Natural killer cell (primary cell): ENCODE measurements around the gene LGR6. TPM values are rescaled to one million over a fixed set of nuclear protein-coding genes. Genes with fewer than 3 reads are reported as not detected.

ENCODE experiments used
- ATAC-seq, 3 donors: fragments of 150-1000 bp in 2 of 3; fragments of 200-7000 bp in 1 of 3; cut with Tn5 transposase; 1 replicate in 1 of 3; 2 replicates in 2 of 3; pipeline ENCODE4 v1.10.0; 2021; ENCODE audit warnings: mild to moderate bottlenecking in 2 of 3, moderate library complexity in 2 of 3
- DNase-seq, 2 donors: peaks; one replicate each; pipeline versions ENCODE4 v3.0.0 to v3.0.0-alpha.2; 2013 to 2021; ENCODE audit warnings: mixed read lengths in 1 of 2
- H3K27ac ChIP-seq: one replicate; pipeline ENCODE4 v1.5.1; 2013; ENCODE audit warnings: mild to moderate bottlenecking, low read length
- H3K27me3 ChIP-seq: one replicate; pipeline ENCODE4 v1.6.1; 2013; ENCODE audit warnings: low read length; ENCODE audit not compliant: control insufficient read depth, insufficient read depth
- H3K36me3 ChIP-seq: one replicate; pipeline ENCODE4 v1.6.1; 2013; ENCODE audit warnings: low read length; ENCODE audit not compliant: control insufficient read depth, insufficient read depth
- H3K4me1 ChIP-seq: one replicate; pipeline ENCODE4 v1.6.1; 2013; ENCODE audit warnings: low read length; ENCODE audit not compliant: control insufficient read depth, insufficient read depth
- H3K4me3 ChIP-seq: one replicate; pipeline ENCODE4 v1.5.1; 2013; ENCODE audit warnings: low read length
- H3K9me3 ChIP-seq: one replicate; pipeline ENCODE4 v1.6.1; 2013; ENCODE audit warnings: low read length; ENCODE audit not compliant: control insufficient read depth, insufficient read depth
- H3K27ac Mint-ChIP-seq, 2 donors: one replicate each; pipeline ENCODE4 v1.8.0; 2022; ENCODE audit warnings: mild to moderate bottlenecking in 2 of 2, mixed read lengths in 2 of 2, moderate library complexity in 1 of 2
- H3K27me3 Mint-ChIP-seq, 2 donors: one replicate each; pipeline ENCODE4 v1.8.0; 2022; ENCODE audit warnings: low read depth in 2 of 2, mixed read lengths in 2 of 2
- H3K36me3 Mint-ChIP-seq: one replicate; pipeline ENCODE4 v1.8.0; 2022; ENCODE audit warnings: mixed read lengths
- H3K4me1 Mint-ChIP-seq, 2 donors: one replicate each; pipeline ENCODE4 v1.8.0; 2022; ENCODE audit warnings: mixed read lengths in 2 of 2
- H3K4me3 Mint-ChIP-seq: one replicate; pipeline ENCODE4 v1.8.0; 2022; ENCODE audit warnings: mild to moderate bottlenecking, moderate library complexity, mixed read lengths
- H3K9me3 Mint-ChIP-seq, 2 donors: one replicate each; pipeline ENCODE4 v1.8.0; 2022; ENCODE audit warnings: mixed read lengths in 2 of 2
- WGBS: methylation state at CpG from one replicate; pipeline ENCODE4 v1.1.7; 2013; ENCODE audit warnings: missing lambda C conversion rate; ENCODE audit not compliant: insufficient coverage; 5-methylcytosine and 5-hydroxymethylcytosine counted together
- intact Hi-C: fragments of 100-400 bp; cut with micrococcal nuclease; formaldehyde crosslinking; loops from one replicate; pipeline ENCODE4 v1.14.2; 2022
- total RNA-seq, 4 donors: library from RNA; stranded (reverse); fragments of 120-200 nt in 1 of 4; gene quantifications; one replicate each; pipeline versions ENCODE4 v1.2.3 to v1.2.4, GENCODE V29; 2013 to 2022
- TF ChIP-seq, protein P1 (sequence below): fragments of 200-600 bp; IDR thresholded peaks from one replicate; pipeline ENCODE4 v1.8.0; 2022; ENCODE audit warnings: antibody characterized with exemption

Gene LGR6
- total RNA-seq, 3 donors from 2014 or later (not counting 1 experiment from before 2014, with no cell fraction given) = 58.3 to 65.2 (median 60.9) TPM

DNA sequence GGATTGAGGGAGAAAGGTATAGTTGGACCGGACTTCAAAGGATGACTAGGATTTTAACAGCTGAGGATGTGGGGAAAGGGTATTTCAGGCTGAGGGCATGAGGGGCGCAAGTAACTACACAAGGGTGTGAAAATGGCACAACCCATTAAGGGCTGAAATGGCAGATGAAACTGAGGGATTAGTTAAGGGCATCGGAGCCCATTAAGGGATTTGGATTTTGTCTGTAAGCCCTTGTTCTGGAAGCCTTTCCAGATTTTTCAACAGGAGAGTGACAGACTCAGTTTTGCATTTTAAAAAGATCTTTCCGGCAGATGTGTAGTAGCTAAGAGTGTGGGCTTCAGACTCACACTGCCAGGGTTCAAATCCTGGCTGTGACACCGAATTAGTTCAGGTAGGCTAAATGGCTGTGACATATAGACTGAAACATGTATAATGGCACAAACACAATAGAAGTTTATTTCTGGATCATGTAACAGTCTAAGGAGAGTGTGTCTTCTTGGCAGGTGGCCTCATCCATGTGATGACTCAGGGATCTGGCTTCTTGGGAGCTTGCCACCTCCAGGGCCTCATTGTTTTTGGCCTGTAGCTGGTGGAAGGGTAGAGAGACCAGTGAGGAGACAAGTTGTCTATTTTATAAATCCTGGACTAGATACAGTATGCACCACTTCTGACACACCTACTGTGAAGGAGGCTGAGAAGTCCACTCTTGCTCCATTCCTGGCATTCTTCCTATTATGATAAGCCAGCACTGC lies 98.5 kb downstream of the LGR6 start:
- no peaks in the 10 kb centered on the region for H3K27me3 Mint-ChIP-seq
- peaks cover 21 to 22% of the 10 kb centered on the region in 2 donors for H3K4me1 Mint-ChIP-seq
- Histone ChIP-seq H3K4me1 (peaks cover 16% of the 10 kb centered on the region), H3K27ac (no peak overlapping the region), H3K9me3 (no peaks in the 10 kb centered on the region), H3K36me3 (no peaks in the 10 kb centered on the region), H3K4me3 (no peak overlapping the region), H3K27me3 (no peaks in the 10 kb centered on the region)
- ATAC-seq (no peak), DNase-seq (no peak)
- WGBS = 93% methylated on average over 5 of the region's 5 CpGs
- H3K36me3 Mint-ChIP-seq = no peaks in the 10 kb centered on the region
- H3K4me3 Mint-ChIP-seq = no peak overlapping the region
- H3K9me3 Mint-ChIP-seq = no peaks in the 10 kb centered on the region
- TF ChIP-seq, protein P1, sequence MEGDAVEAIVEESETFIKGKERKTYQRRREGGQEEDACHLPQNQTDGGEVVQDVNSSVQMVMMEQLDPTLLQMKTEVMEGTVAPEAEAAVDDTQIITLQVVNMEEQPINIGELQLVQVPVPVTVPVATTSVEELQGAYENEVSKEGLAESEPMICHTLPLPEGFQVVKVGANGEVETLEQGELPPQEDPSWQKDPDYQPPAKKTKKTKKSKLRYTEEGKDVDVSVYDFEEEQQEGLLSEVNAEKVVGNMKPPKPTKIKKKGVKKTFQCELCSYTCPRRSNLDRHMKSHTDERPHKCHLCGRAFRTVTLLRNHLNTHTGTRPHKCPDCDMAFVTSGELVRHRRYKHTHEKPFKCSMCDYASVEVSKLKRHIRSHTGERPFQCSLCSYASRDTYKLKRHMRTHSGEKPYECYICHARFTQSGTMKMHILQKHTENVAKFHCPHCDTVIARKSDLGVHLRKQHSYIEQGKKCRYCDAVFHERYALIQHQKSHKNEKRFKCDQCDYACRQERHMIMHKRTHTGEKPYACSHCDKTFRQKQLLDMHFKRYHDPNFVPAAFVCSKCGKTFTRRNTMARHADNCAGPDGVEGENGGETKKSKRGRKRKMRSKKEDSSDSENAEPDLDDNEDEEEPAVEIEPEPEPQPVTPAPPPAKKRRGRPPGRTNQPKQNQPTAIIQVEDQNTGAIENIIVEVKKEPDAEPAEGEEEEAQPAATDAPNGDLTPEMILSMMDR = no peak
- H3K27ac Mint-ChIP-seq = peak overlapping the region; percentile 64 to 91
- intact Hi-C loops = no loop called here

DNA sequence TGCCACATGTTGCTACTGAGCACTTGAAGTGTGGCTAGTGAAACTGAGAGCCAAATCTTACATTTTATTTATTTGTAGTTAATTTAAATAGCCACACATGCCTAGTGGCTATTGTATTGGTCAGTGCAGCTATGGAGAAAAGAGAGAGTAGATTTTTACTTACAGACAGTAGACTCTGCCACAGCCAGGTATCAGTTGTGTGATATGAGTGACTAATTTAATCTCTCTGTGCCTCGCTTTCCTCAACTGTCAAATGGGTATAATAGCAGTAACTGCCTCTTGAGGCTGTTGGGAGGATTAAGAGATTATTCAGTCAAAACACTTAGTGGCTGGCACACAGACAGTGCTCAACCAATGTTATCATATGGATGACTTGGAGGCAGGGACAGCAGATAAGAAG lies 99.2 kb downstream of the LGR6 start:
- Histone ChIP-seq H3K4me1 (peaks cover 16% of the 10 kb centered on the region), H3K36me3 (no peaks in the 10 kb centered on the region), H3K27me3 (no peaks in the 10 kb centered on the region), H3K27ac (no peak overlapping the region), H3K9me3 (no peaks in the 10 kb centered on the region), H3K4me3 (no peak overlapping the region)
- Mint-ChIP-seq H3K4me3 (no peak overlapping the region), H3K27me3 (no peaks in the 10 kb centered on the region), H3K27ac (peak overlapping the region; percentile 64 to 91), H3K36me3 (no peaks in the 10 kb centered on the region), H3K4me1 (peaks cover 21 to 22% of the 10 kb centered on the region in 2 donors), H3K9me3 (no peaks in the 10 kb centered on the region)
- TF ChIP-seq, protein P1 = no peak
- 100% methylated on average over 1 of the region's 1 CpG for WGBS
- DNase-seq (no peak), ATAC-seq (no peak)
- intact Hi-C loops = no loop called here

DNA sequence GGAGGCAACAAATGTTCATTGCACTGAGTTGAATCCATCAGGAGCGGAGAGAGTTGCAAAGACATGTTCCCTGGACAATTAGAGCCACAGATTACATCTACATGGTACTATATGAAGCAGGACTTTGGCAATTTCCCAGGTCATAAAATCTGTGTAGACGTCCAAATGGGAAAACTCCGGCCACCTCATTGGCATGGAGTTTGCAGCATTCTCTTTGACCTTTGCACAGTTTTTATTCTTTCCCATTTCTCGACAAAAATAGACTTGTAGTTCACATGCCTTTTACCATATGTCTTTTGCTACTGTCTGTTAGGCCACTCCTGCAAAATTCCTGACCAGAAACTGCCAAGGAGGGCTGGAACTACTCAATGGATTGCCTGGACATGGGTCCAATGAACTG lies 100.0 kb downstream of the LGR6 start:
- no peaks in the 10 kb centered on the region for H3K27me3 ChIP-seq
- no peak overlapping the region for H3K4me3 ChIP-seq
- WGBS = 94% methylated on average over 4 of the region's 4 CpGs
- peaks cover 16% of the 10 kb centered on the region for H3K4me1 ChIP-seq
- no peaks in the 10 kb centered on the region for H3K9me3 ChIP-seq
- no peaks in the 10 kb centered on the region for H3K9me3 Mint-ChIP-seq
- no peak for ATAC-seq
- no peaks in the 10 kb centered on the region for H3K36me3 ChIP-seq
- intact Hi-C loops = no loop called here
- DNase-seq = no peak
- H3K27me3 Mint-ChIP-seq = no peaks in the 10 kb centered on the region
- TF ChIP-seq, protein P1 = no peak
- H3K4me3 Mint-ChIP-seq = no peak overlapping the region
- no peaks in the 10 kb centered on the region for H3K36me3 Mint-ChIP-seq
- H3K27ac ChIP-seq = no peak overlapping the region
- H3K27ac Mint-ChIP-seq = peak overlapping the region; percentile 64 to 91
- peaks cover 21 to 22% of the 10 kb centered on the region in 2 donors for H3K4me1 Mint-ChIP-seq

DNA sequence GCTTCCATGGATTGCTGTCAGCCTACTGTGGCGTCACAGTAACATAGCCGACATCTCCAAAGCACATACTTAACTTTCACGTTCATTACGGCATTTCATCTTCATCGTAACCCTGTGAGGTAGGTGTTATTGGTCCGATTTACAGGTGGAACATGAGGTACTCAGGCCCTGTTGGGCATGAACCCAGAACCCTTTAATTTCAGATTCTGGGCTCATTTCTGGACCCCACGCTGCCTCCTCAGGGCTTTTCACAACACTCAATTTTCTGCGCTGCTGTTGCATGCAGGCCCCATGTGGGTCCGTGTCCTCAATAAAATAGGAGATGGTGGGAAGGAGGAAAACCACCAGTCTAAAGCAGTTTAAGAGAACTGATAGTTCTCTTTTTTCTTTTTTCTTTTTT lies 108.6 kb downstream of the LGR6 start:
- Histone ChIP-seq H3K36me3 (no peaks in the 10 kb centered on the region), H3K4me1 (no peaks in the 10 kb centered on the region), H3K27me3 (no peaks in the 10 kb centered on the region), H3K27ac (no peak overlapping the region), H3K4me3 (no peak overlapping the region), H3K9me3 (no peaks in the 10 kb centered on the region)
- Mint-ChIP-seq H3K27ac (no peak overlapping the region), H3K9me3 (no peaks in the 10 kb centered on the region), H3K4me3 (no peak overlapping the region), H3K36me3 (no peaks in the 10 kb centered on the region), H3K4me1 (no peaks in the 10 kb centered on the region), H3K27me3 (no peaks in the 10 kb centered on the region)
- DNase-seq (no peak), ATAC-seq (no peak)
- TF ChIP-seq, protein P1 = no peak
- over 99% methylated on average over 8 of the region's 9 CpGs for WGBS
- intact Hi-C loops = no loop called here
